ENCODE measurements around the gene SGTB.

GRCh38 chr5:65771266-65771665 is 49.4 kb upstream of the SGTB start:
- TF ChIP-seq CTCF (IDR thresholded peaks at IDR 0.05) = no peak
- TF ChIP-seq CREB1 (CRISPR knock-in tag; IDR thresholded peaks at IDR 0.05) = no peak
- no peak for TF ChIP-seq ETV6 (CRISPR knock-in tag; IDR thresholded peaks at IDR 0.05)
- no peak for TF ChIP-seq ATF2 (CRISPR knock-in tag; IDR thresholded peaks at IDR 0.05; ENCODE audit: borderline replicate concordance, low read depth)
- no peak for TF ChIP-seq USF1 (CRISPR knock-in tag; IDR thresholded peaks at IDR 0.05)
- no peak for TF ChIP-seq NR2C2 (CRISPR knock-in tag; IDR thresholded peaks at IDR 0.05)
- no peak for TF ChIP-seq NR3C1 (CRISPR knock-in tag; conservative IDR thresholded peaks at IDR 0.05; ENCODE audit: low read depth)
- TF ChIP-seq FOXJ3 (CRISPR knock-in tag; IDR thresholded peaks at IDR 0.05; ENCODE audit: borderline replicate concordance) = no peak

Measured in WTC11 (cell line).